Calu3 (cell line): ENCODE measurements around the gene NSMCE1. TPM values are rescaled to one million over a fixed set of nuclear protein-coding genes. Genes with fewer than 3 reads are reported as not detected.
"Not testable (repeated sequence)": the region's sequence is repeated elsewhere in the genome, so short reads cannot be mapped to it uniquely, and the experiment has no call there.

Source experiments
- BruUV-seq: library from RNA; stranded (reverse); fragments of 400-500 nt; replicated peaks from 2 replicates; lab custom pipeline; 2021; lab: Mats Ljungman, UMichigan
- CTCF ChIA-PET: fragments of 300-600 bp; sonication (Branson Sonifier 250); formaldehyde crosslinking; loops from one replicate; lab custom pipeline; 2022; ENCODE audit warnings: antibody characterized with exemption; lab: Charles Lee
- DNase-seq: peaks from one replicate; pipeline ENCODE4 v3.0.0; 2022
- H3K27ac Mint-ChIP-seq: one replicate; pipeline ENCODE4 v1.8.0; 2022; ENCODE audit warnings: mixed read lengths; ENCODE audit not compliant: unreplicated experiment
- H3K27me3 Mint-ChIP-seq: one replicate; pipeline ENCODE4 v1.8.0; 2022; ENCODE audit warnings: mixed read lengths; ENCODE audit not compliant: unreplicated experiment
- H3K36me3 Mint-ChIP-seq: one replicate; pipeline ENCODE4 v1.8.0; 2022; ENCODE audit warnings: mild to moderate bottlenecking, moderate library complexity, mixed read lengths; ENCODE audit not compliant: insufficient read depth, unreplicated experiment
- H3K4me1 Mint-ChIP-seq: one replicate; pipeline ENCODE4 v1.8.0; 2022; ENCODE audit warnings: mild to moderate bottlenecking, low read depth, mixed read lengths; ENCODE audit not compliant: unreplicated experiment
- H3K4me3 Mint-ChIP-seq: one replicate; pipeline ENCODE4 v1.8.0; 2022; ENCODE audit warnings: mild to moderate bottlenecking, low read depth, moderate library complexity, mixed read lengths; ENCODE audit not compliant: unreplicated experiment
- H3K9me3 Mint-ChIP-seq: one replicate; pipeline ENCODE4 v1.8.0; 2022; ENCODE audit warnings: low read depth, mixed read lengths; ENCODE audit not compliant: unreplicated experiment
- intact Hi-C: fragments of 100-400 bp; cut with micrococcal nuclease; formaldehyde crosslinking; loops from one replicate; pipeline ENCODE4 v1.10.0; 2022; ENCODE audit not compliant: unreplicated experiment
- total RNA-seq: library from RNA; stranded (reverse); gene quantifications from 2 replicates; pipeline ENCODE4 v1.2.3, GENCODE V29; 2022
- TF ChIP-seq, protein P1 (sequence below): fragments of 200-600 bp; IDR thresholded peaks from one replicate; pipeline ENCODE4 v1.8.0; 2022; ENCODE audit warnings: antibody characterized with exemption; ENCODE audit not compliant: unreplicated experiment

NSMCE1 gene
- total RNA-seq, 1 experiment from 2014 or later: 83.2 TPM

DNA sequence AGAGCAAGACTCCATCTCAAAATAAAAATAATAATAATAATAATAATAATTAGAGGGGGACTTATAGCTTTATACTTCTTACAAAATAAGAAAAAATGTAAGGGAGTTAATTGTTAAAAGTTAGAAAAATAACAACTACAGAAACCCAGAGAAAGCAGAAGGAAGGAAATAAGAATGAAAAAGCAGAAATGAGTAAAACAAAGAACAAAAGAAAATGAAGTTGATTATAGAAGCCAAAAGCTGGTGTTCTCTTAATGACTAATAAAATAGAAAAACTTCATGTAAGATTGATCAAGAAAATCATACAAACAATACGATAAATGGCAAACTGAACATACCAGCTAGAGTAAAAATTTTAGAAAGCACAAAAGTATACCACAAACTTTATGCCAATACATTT lies 6.8 kb upstream of the NSMCE1 start:
- peaks cover 2% of the 10 kb centered on the region for H3K9me3 Mint-ChIP-seq
- H3K36me3 Mint-ChIP-seq: peaks cover 4% of the 10 kb centered on the region
- H3K27me3 Mint-ChIP-seq: no peaks in the 10 kb centered on the region
- TF ChIP-seq, protein P1, sequence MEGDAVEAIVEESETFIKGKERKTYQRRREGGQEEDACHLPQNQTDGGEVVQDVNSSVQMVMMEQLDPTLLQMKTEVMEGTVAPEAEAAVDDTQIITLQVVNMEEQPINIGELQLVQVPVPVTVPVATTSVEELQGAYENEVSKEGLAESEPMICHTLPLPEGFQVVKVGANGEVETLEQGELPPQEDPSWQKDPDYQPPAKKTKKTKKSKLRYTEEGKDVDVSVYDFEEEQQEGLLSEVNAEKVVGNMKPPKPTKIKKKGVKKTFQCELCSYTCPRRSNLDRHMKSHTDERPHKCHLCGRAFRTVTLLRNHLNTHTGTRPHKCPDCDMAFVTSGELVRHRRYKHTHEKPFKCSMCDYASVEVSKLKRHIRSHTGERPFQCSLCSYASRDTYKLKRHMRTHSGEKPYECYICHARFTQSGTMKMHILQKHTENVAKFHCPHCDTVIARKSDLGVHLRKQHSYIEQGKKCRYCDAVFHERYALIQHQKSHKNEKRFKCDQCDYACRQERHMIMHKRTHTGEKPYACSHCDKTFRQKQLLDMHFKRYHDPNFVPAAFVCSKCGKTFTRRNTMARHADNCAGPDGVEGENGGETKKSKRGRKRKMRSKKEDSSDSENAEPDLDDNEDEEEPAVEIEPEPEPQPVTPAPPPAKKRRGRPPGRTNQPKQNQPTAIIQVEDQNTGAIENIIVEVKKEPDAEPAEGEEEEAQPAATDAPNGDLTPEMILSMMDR: no peak
- H3K4me3 Mint-ChIP-seq: no peak overlapping the region
- intact Hi-C loops: no loop called here
- BruUV-seq: no TSS peak
- DNase-seq: no peak
- H3K4me1 Mint-ChIP-seq: peaks cover 29% of the 10 kb centered on the region
- CTCF ChIA-PET: no interaction called here
- H3K27ac Mint-ChIP-seq: no peak overlapping the region

- H3K36me3 Mint-ChIP-seq, intact Hi-C loops, H3K9me3 Mint-ChIP-seq, BruUV-seq, H3K4me3 Mint-ChIP-seq, H3K27me3 Mint-ChIP-seq, H3K27ac Mint-ChIP-seq, DNase-seq: not testable (repeated sequence)
- H3K4me1 Mint-ChIP-seq: peaks cover 38% of the 10 kb centered on the region
- CTCF ChIA-PET: interaction anchor here (0.9 to 1.0 kb wide), 3 partner anchors 9 to 32 kb away, joined by 4 to 5 read pairs (median 4); no protein-coding TSS in a partner anchor
Measured at GRCh38 chr16:27274424-27274874, 5.9 kb upstream of the NSMCE1 start.

DNA sequence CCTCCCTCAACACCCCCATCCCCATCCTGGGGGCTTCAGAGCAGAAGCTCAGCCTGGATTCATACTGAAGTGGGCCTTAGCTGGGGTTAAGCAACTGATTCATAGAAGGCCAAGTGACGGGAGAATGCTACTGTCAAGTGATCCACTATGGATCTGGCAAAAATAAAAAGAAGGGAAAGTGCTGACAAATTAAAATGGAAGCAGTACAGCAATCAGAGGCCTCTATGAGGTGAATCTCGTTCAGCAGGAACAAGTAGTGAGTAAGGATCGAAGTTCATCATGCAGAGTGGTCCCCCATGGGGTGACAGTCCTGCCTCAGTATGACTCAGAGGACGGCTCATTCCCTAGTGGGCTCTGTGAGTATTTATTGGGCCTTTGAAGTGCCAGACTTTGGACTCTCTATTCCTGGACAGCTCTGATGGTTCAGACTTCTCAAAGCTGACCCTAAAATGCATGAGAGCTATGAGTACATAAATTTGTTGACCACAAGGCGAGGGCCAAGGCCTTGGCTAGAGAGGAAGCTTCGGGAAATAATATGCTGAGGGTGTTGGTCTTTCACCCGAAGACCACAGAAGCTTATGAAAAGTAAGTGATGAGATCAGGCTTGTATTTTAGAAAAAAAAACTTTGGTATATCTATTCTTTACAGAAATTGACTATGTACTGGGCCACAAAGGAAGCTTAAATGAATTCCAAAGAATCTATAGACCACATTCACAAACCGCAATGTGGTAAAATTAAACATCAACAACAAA lies 5.3 kb upstream of the NSMCE1 start:
- no peak overlapping the region for H3K27ac Mint-ChIP-seq
- peak; percentile 49 for DNase-seq
- CTCF ChIA-PET: interaction anchor here (0.7 to 1.0 kb wide), 4 partner anchors 10 to 53 kb away, joined by 3 to 5 read pairs (median 4); no protein-coding TSS in a partner anchor

GRCh38 chr16:27273330-27273669 lies 4.7 kb upstream of the NSMCE1 start:
- no peak for DNase-seq
- Mint-ChIP-seq H3K27me3 (no peaks in the 10 kb centered on the region), H3K36me3 (peaks cover 21% of the 10 kb centered on the region), H3K27ac (no peak overlapping the region), H3K4me3 (no peak overlapping the region), H3K9me3 (peaks cover 2% of the 10 kb centered on the region), H3K4me1 (peaks cover 39% of the 10 kb centered on the region)
- intact Hi-C loops: no loop called here
- TF ChIP-seq, protein P1: no peak
- CTCF ChIA-PET: interaction anchor here (0.7 to 1.0 kb wide), 2 partner anchors 10 to 53 kb away, joined by 3 to 4 read pairs; no protein-coding TSS in a partner anchor
- BruUV-seq: no TSS peak

More for the DNA sequence above, 5.3 kb upstream of the NSMCE1 start:
- TF ChIP-seq, protein P1: peak; percentile 19
- BruUV-seq: no TSS peak
- Mint-ChIP-seq H3K4me1 (peaks cover 39% of the 10 kb centered on the region), H3K9me3 (peaks cover 2% of the 10 kb centered on the region), H3K36me3 (peaks cover 15% of the 10 kb centered on the region), H3K27me3 (no peaks in the 10 kb centered on the region), H3K4me3 (no peak overlapping the region)
- intact Hi-C loops: no loop called here

DNA sequence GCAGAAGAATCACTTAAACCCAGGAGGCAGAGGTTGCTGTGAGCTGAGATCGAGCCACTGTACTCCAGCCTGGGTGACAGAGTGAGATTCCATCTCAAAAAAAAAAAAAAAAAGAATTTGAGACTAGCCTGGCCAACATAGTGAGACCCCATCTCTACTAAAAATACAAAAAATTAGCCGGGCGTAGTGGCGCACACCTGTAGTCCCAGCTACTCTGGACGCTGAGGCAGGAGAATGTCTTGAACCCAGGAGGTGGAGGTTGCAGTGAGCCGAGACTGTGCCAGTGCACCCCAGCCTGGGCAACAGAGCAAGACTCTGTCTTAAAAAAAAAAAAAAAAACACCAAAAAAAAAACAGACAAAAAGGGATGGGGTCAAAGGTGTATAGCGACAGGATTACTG lies 4.1 kb upstream of the NSMCE1 start:
- H3K4me3 Mint-ChIP-seq, BruUV-seq, H3K9me3 Mint-ChIP-seq, H3K27me3 Mint-ChIP-seq, intact Hi-C loops, DNase-seq, H3K27ac Mint-ChIP-seq: not testable (repeated sequence)
- peaks cover 39% of the 10 kb centered on the region for H3K4me1 Mint-ChIP-seq
- CTCF ChIA-PET: interaction anchor here (0.7 kb wide), 1 partner anchor 28 kb away, joined by 4 read pairs; no protein-coding TSS in a partner anchor
- peaks cover 27% of the 10 kb centered on the region for H3K36me3 Mint-ChIP-seq
